ENCODE results near the gene MLXIP.
"Not testable (repeated sequence)": the region's sequence is repeated elsewhere in the genome, so short reads cannot be mapped to it uniquely, and the experiment has no call there.

The MLXIP gene

DNA sequence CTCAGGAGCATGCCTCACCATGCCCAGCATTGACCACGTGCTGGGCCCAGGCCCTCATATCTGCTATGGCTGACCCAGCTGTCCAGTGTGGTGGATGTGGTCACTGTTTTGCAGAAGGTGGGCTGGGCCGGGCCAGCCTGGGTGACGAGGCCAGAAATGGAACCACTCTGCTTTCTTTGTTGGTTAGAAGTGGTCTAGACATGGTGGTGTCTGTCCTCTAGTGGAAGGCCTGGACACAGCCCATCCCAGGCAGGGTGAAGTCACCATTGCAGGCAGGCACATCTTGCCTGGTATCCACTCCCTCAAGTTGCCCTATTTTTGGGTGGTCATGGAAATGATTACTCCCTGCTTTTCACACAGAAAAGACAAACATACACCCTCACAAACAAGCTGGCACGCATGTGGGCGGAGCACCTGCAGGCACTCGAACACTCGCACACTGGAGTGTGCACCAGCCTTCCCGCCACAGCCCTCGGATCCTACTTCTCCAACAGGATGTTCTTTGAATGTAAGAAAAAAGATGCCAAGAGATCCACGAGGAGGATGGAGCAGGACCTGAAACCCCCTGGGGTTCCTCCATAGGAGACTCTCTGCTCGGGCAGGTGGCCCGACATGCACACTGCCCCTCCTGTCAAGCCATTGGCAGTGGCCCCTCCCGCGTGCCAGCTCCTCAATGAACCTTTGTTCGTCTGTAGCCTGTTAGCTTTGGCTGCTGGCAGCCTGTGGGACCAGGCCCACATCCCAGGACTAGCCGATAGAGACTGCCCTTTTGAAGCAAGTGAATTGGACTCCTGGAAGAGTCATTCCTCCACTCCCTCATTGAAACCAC, 38.4 kb downstream of the MLXIP start:
- H3K4me3 ChIP-seq (ENCODE audit: low read depth, low read length): no peak overlapping the region
- no peak for DNase-seq (ENCODE audit: low read depth)

DNA sequence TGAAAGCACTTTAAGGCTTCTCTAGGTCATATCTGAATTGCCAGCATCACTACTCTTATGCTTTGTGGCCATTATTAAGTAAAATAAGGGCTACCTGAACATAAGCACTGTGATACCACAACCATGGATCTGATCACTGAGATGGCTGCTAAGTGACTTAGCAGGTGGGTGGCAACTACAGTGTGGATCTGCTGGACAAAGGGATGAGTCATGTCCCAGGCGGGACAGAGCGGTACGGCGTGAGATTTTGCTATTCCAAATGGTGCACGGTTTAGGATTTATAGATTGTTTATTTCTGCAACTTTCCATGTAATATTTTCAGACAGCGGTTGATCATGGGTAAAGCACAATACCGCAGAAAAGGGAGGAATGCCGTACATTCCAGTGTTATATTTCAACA, 39.4 kb downstream of the MLXIP start:
- H3K4me3 ChIP-seq (ENCODE audit: low read depth, low read length): no peak overlapping the region
- DNase-seq (ENCODE audit: low read depth): no peak

DNA sequence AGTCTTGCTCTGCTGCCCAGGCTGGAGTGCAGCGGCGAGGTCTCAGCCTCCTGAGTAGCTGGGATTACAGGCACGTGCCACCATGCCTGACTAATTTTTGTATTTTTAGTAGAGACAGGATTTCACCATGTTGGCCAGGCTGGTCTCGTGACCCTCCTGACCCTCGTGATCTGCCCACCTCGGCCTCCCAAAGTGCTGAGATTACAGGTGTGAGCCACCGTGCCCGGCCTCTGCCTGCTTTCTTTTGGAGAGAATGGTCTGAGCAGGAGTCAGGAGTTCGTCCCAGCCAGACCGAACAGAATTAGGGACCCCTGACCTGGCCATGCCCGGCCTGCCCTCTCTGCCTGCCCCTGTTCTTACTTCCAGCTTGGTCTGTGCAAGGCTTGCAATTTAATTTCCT, 42.8 kb downstream of the MLXIP start:
- H3K4me3 ChIP-seq (ENCODE audit: low read depth, low read length); DNase-seq (ENCODE audit: low read depth): not testable (repeated sequence)

DNA sequence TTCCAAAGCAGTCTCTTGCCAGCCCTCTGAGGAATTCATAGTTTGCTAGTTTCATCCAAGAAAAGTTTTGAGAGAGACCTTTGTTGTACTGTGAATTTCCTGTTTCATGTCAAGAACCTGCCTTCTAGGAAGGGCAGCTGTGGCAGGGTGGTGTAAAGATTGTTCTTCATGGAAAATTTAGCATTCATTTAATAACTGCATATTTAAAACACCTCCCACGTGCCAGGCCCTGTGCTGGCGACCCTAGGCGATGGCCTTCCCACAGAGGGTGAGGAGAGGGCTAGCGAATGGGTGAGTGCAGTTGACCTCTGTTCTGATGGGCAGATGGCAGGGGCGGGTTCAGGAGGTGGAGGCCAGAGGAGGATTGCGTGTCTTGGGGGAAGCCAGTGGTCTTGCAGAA, 43.2 kb downstream of the MLXIP start:
- no peak overlapping the region for H3K4me3 ChIP-seq (ENCODE audit: low read depth, low read length)

DNA sequence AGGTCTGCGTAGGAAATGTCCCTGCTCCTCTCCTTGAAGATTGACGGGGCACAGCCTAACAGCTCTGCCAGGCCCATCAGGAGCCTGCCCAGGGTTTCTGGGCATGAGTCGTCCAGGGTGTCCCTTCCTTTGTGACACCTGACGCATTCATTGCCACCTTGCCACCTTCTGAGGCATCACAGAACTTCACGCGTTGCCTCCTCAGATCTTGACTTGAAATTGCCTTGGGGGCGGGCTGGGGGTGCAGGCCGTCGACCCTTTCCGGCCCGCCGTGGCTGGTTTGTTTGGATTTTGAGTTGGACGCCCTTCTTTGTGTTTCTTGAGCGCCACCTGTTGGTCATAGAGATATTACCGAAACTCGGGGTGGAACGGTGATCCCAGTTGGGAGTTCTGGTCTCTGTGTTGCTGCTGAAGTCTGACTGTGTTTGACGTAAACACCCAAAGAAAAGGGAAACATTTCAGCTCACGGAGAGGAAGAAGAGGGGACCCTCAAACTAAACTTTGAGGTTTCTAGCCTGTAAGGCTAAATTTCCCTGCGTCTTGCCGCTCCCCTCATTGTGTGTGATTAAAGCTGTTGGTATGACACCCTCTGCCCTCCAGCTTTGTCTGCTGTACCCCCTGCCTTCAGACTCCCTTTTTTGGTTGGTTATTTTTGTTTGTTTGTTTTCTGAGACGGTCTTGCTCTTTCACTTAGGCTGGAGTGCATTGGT, 44.6 kb downstream of the MLXIP start:
- no peak overlapping the region for H3K4me3 ChIP-seq (ENCODE audit: low read depth, low read length)

More for the DNA sequence above, 43.2 kb downstream of the MLXIP start:
- no peak for DNase-seq (ENCODE audit: low read depth)

DNA sequence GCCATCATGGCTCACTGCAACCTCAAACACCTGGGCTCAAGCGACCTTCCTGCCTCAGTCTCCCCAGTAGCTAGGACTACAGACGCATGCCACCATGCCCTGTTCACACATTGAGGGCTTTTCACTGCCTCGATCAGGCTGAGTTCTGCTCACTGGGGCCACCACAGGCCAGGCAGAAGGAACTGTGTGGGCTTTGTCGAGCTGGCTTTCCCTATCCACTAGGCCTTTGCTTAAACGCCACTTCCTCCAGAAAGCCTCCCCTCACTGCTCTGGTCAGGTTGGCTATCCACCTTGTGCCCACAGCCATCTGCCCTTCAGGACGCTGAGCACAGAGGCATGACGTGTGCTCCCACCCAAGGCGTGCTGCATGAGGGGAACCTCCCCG, 45.2 kb downstream of the MLXIP start:
- H3K4me3 ChIP-seq (ENCODE audit: low read depth, low read length): no peak overlapping the region
- no peak for DNase-seq (ENCODE audit: low read depth)

More for the DNA sequence above, 44.6 kb downstream of the MLXIP start:
- no peak for DNase-seq (ENCODE audit: low read depth)

DNA sequence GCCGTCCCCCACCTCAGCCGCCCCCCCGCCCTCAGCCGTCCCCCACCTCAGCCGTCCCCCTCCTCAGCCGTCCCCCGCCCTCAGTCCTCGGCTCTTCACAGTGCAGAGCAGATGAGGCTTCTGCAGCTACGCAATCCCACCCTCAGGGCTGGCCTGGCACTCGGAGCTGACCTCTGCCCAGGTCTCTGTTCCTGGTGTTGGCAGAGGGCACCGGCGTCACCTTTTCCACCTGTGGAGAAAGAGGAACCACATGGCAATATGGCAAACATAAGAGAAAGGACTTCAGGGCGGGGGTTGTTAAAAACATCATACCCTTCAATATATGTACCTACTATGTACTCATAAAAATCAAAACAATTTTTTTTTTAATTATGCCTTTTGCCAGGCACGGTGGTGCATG, 45.8 kb downstream of the MLXIP start:
- H3K4me3 ChIP-seq (ENCODE audit: low read depth, low read length): no peak overlapping the region
- DNase-seq (ENCODE audit: low read depth): no peak

DNA sequence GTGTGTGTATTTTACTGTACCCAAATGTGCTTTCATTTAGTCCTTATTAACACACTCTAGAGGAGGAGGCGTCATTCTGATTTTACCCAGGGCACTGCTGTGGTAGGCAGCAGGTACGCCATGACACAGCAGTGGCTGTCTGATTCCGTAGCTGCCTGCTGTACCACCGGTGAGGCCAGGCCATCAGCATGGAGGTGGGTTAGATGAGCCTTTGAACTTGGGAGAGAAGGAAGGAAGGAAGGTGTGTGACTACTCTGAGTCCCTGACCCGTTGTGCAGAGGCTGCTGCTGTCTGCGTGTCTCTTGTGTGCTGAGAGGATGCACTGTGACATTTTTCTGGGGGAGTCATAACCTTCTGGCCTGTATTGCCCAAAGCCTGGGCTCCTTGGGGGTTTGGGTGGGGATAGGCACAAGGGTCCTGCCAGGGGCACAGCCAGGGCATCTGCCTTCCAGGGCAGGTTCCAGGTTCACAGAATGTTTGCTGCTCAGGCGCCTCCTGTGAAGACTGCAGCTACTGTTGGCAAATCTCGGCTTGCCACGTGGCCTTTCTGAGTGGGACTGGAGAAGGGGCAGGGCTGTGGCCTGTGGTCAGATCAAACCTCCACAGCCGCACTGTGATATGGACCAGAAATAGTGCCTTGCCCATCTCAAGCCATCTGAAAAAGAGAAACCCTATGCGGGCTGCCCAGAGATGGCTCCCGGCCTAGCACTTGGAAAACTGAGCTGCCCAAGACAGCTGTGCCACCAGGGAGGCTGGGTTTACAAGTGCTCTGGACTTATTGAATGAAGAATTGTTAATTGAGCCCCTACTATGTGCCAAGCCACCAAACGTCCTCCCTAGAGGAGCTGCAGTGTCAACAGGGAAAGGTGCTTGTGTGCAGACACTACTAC, 47.1 kb downstream of the MLXIP start:
- no peak for DNase-seq (ENCODE audit: low read depth)
- no peak overlapping the region for H3K4me3 ChIP-seq (ENCODE audit: low read depth, low read length)

DNA sequence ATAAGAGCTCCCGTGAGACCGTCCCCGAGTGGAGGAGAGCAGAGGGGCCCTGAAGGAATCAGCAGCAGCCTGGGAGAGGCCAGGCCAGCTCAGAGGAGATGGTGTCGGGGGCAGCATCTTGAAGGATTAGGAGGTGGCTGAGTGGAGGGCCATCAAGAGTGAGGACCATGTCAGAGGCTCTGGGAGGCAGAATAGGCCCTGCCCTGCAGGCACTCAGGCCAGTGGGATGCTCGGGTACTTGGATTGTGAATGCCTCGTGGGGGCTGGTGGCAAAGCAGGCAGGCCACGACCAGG, 47.7 kb downstream of the MLXIP start:
- DNase-seq (ENCODE audit: low read depth): no peak
- no peak overlapping the region for H3K4me3 ChIP-seq (ENCODE audit: low read depth, low read length)

DNA sequence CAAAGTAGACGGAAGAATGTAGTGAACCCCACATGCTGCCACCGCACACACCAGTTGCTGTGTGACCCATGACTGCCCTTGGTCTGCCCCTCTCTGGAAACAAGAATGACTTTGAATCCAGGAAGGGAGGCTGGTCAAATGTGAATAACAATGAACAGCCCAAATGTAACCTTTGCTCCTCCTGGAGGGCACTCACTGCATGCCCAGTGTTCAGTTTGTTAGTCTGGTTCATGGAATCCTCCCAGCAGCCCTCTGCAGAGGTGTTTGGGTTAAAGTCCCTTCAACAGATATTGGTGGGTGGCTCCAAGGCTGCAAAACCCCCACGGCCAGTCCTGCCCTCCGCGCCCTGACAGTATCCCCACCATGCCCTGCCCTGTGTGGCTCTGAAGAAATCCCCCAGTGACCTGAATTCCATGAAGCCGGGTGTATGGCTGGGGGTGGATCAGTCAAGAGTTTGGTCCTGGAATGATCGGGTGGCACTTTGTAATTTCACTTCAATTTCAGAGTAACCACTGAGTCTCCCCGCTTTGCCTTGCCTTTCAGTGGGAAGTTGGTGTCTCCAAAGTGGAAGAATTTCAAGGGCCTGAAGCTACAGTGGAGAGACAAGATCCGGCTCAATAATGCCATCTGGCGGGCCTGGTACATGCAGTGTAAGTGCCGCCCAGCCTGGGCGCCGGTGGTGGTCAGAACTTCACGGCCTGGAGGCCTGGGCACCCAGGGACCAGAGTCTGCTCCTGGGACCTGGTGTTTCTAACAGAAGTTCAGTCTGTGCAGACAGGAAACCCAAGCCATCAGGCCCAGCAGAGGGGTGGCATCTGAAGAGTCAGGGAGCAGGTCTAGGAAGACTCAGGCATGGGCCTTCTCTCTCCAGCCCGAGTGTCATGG, 48.4 kb downstream of the MLXIP start:
- DNase-seq (ENCODE audit: low read depth): no peak
- no peak overlapping the region for H3K4me3 ChIP-seq (ENCODE audit: low read depth, low read length)

DNA sequence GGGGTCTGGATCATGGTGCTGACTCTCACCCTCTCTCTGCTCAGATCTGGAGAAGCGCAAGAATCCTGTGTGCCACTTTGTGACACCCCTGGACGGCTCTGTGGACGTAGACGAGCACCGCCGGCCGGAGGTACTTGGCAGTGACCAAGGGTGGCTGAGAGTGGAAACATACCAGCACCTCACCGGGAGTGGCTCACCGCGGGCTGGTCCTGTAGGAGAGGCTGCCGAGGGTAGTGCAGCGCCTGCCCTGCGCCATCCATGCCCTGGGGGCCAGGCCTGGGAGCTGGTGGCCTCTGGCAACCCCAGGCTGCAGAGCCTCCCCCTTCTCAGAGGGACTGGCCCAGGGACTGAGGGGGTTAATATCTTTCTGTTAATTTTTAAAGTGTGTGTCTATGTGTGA, 49.3 kb downstream of the MLXIP start:
- no peak for DNase-seq (ENCODE audit: low read depth)
- H3K4me3 ChIP-seq (ENCODE audit: low read depth, low read length): no peak overlapping the region

DNA sequence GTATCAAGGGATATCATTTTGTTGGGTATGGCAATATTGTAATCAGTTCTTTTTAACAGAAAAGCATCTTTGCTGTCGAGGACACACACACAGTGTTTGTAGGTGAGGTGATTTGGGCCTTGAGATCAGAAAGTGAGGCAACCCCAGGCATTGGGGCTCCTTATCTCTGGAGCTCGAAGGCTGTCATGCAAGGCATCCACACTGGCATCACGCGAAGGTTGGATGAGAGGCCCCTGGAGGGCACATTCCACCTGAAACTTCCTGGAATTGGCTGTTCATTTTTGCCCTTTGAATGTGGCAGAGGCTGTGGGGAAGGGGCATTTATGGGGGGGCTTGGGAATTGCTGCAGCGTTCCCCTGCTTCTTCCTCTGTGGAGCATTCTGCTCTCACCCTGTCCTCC, 49.9 kb downstream of the MLXIP start:
- no peak for DNase-seq (ENCODE audit: low read depth)
- no peak overlapping the region for H3K4me3 ChIP-seq (ENCODE audit: low read depth, low read length)

DNA sequence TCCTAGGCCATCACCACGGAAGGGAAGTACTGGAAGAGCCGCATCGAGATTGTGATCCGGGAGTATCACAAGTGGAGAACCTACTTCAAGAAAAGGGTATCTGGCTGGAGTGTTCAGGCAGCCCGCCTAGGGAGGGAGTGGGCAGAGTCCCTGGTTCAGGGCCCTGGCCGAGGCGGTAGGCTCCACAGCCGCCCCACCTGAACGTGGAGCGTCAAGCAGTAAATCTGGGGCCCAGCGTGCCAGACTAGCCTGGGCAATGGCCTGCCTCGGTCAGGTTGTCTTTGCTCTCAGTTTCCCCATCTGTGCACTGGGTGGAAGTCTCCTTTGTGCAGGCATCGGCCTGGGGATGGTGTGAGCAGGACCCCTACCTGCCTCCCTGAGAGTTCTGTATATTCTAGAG, 50.6 kb downstream of the MLXIP start:
- no peak for DNase-seq (ENCODE audit: low read depth)
- no peak overlapping the region for H3K4me3 ChIP-seq (ENCODE audit: low read depth, low read length)

DNA sequence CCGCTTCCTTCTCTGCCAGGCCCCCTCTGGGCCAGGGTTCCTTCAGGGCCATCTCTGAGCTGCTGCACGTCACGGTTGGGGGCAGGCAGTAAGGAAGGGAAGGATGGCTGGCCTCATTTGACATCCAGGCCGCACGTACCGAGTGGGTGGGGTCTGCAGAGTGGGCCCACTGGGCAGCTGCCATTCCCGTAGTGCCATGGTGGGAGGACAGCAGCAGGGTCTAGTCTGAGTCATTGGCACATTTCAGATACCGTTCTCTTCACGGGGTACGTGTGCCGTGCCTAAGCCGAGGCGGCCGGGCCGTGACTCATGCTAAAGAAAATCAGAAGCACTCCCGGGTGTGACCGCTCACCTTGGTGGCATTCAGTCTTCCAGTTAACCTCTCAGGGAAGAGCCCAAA, 51.6 kb downstream of the MLXIP start:
- DNase-seq (ENCODE audit: low read depth): peak; percentile 51
- no peak overlapping the region for H3K4me3 ChIP-seq (ENCODE audit: low read depth, low read length)

DNA sequence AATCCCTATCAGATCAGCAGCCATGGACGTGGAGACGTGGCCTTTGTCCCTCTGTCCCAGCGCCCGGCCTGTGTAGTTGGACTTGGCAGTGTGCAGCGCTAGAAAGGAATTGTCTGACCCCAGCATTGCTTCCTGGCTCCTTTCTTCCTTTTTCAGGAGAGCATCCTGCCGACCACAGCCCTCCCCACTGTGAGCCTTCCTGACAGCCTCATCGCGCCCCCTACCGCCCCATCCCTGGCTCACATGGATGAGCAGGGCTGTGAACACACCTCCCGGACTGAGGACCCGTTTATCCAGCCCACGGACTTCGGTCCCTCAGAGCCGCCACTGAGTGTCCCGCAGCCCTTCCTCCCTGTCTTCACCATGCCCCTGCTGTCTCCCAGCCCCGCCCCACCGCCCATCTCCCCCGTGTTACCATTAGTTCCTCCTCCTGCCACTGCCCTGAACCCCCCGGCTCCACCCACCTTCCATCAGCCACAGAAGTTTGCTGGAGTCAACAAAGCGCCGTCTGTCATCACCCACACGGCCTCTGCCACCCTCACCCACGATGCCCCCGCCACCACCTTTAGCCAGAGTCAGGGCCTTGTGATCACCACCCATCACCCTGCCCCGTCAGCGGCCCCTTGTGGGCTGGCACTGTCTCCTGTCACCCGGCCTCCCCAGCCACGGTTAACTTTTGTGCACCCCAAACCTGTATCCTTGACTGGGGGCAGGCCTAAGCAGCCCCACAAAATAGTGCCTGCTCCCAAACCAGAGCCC, 54.8 kb downstream of the MLXIP start:
- no peak overlapping the region for H3K4me3 ChIP-seq (ENCODE audit: low read depth, low read length)

DNA sequence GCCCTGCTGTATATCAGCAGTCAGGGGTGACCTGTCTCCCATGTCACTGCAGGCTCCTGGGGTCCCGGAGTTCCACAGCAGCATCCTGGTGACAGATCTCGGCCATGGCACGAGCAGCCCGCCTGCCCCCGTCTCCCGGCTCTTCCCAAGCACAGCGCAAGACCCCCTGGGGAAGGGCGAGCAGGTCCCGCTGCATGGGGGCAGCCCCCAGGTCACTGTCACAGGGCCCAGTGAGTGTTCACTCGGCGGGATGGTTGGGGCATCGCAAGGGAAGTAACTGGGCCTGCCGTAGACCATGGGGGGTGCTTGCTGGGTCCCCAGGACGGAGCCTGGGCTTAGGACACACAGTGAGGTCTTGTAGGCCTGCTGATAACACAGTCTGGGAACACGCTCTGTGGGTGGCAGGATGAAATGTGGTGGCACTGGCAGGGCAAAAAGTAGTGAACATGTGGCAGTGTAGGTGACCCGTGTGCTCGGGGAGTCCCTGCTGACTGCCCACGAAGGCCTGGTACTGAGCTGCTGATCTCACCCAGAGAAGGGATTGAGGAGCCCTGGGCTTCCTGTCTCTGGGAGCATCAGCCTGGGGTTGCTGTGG, 57.0 kb downstream of the MLXIP start:
- no peak overlapping the region for H3K4me3 ChIP-seq (ENCODE audit: low read depth, low read length)
- DNase-seq (ENCODE audit: low read depth): no peak

More for the DNA sequence above, 54.8 kb downstream of the MLXIP start:
- no peak for DNase-seq (ENCODE audit: low read depth)

DNA sequence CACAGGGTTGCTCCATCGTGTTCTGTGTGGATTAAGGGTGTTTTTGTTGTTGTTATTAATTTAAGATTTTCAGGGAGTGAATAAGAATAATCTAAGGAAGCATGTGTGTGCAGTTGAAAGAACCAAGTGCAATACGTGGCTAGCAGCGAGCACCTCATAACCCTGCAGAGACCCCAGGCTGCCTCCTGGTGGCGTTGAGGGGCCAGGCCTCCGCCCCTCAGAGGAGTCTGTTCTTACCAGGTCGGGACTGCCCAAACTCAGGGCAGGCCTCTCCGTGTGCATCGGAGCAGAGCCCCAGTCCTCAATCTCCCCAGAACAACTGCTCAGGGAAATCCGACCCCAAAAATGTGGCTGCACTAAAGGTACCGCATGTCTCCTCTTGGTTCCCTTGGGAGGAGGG, 58.7 kb downstream of the MLXIP start:
- H3K4me3 ChIP-seq (ENCODE audit: low read depth, low read length): no peak overlapping the region

DNA sequence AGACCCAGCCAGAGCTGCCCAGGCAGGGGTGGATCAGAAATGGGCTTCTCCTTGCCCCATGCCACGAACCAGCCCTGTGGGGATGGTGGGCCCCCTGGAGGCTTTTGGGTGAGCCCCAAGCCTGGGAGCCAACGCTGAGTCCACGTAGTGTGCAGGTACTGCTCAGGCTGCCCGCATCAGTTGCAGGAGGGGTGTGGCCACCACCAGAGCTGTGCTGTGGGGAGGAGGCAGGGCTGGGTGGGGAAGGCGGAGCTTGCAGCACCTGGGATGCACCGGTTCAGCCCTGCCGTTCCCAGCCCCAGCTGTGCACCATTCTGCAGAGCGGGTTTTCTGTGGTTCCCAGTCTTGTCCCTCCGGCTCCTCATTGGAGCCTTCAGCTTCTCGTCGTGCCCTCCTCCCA, 59.1 kb downstream of the MLXIP start:
- H3K4me3 ChIP-seq (ENCODE audit: low read depth, low read length): no peak overlapping the region
- no peak for DNase-seq (ENCODE audit: low read depth)

More for the DNA sequence above, 58.7 kb downstream of the MLXIP start:
- DNase-seq (ENCODE audit: low read depth): no peak

Data from skeletal muscle cell (primary cell).